Epithelial cell of prostate (primary cell): Measurements from ENCODE around the gene ABCA2.
A peak's percentile ranks its signal among the peaks of the same experiment; 100 is the strongest.
"Not testable (repeated sequence)": the region's sequence is repeated elsewhere in the genome, so short reads cannot be mapped to it uniquely, and the experiment has no call there.

Source experiments
- DNase-seq: peaks from one replicate; pipeline ENCODE4 v3.0.0-alpha.2; 2011; ENCODE audit warnings: low read depth, low spot score
- H3K27ac ChIP-seq: fragments of 450-650 bp; 2 replicates; pipeline ENCODE4 v1.5.1; 2017; ENCODE audit warnings: mild to moderate bottlenecking

Gene ABCA2

GRCh38 chr9:137046088-137046787, 18.2 kb upstream of the ABCA2 start, which contains the start of gene NPDC1:
TSS of gene NPDC1 (minus strand) at chr9:137046177. CDS start at chr9:137045989, 188 bp downstream.
- H3K27ac ChIP-seq, result peak within 1 kb of the TSS; percentile 41
- no peak for DNase-seq

DNA sequence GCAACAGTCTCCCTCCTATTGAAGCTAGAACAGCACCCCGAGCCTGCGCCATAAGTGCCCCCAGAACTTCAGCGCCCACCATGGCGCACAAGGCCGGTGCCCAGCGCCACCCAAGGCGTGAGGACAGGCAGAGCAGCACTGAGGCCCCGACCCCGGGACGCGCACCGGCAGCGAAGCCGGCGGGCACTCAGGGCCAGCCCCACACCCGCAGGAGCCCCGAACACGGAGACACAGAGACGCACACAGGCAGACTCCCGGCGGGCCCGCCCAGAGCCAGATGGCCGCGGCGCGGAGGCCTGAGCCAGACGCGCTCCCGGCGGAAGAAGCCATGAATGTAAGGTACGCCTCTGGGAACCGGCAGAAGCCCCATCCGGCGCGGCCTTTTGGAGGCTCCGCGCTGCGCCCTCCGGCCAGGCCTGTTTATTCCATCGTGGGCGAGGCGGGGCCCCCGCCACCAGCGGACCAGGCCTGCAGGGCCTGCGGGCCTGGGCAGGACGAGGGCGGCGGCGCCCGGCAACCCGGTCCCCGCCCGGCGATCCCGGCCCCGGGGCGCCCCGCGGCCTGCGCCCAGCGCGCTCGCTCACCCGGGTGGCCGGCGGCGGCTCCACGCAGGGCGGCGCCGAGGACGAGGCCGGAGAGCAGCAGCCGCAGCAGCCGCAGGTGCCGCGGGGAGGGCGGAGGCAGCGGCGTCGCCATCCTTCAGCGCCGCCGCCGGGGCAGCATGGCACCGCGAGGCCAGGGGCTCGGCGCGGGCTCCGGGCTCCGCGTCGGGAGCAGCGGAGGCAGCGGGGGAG, 17.5 kb upstream of the ABCA2 start:
- peak overlapping the region; percentile 41 for H3K27ac ChIP-seq
- DNase-seq, result no peak

- no peak for DNase-seq
- H3K27ac ChIP-seq, result no peak overlapping the region
These were observed 16.6 kb upstream of the ABCA2 start for GRCh38 chr9:137044502-137045177.

DNA sequence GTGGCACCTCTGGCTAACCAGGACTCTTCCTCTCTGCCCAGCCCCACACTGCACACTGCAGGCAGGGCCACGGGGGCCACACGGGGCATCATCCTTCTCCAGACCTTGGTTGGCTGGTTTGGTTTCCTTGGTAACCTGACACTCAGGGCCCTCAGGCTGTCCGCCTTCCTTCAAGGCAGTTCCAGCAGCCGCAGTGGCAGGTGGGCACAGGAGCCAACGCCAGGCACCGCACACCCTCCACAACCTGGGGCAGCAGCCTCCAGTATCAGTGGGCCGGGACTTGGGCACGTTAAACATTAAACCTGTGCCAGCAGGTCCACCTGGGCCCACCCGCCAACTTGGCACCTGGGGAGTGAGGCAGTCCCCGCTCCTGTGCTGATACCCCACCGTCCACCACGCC, 16.0 kb upstream of the ABCA2 start:
- DNase-seq, result no peak
- H3K27ac ChIP-seq, result no peak overlapping the region

DNA sequence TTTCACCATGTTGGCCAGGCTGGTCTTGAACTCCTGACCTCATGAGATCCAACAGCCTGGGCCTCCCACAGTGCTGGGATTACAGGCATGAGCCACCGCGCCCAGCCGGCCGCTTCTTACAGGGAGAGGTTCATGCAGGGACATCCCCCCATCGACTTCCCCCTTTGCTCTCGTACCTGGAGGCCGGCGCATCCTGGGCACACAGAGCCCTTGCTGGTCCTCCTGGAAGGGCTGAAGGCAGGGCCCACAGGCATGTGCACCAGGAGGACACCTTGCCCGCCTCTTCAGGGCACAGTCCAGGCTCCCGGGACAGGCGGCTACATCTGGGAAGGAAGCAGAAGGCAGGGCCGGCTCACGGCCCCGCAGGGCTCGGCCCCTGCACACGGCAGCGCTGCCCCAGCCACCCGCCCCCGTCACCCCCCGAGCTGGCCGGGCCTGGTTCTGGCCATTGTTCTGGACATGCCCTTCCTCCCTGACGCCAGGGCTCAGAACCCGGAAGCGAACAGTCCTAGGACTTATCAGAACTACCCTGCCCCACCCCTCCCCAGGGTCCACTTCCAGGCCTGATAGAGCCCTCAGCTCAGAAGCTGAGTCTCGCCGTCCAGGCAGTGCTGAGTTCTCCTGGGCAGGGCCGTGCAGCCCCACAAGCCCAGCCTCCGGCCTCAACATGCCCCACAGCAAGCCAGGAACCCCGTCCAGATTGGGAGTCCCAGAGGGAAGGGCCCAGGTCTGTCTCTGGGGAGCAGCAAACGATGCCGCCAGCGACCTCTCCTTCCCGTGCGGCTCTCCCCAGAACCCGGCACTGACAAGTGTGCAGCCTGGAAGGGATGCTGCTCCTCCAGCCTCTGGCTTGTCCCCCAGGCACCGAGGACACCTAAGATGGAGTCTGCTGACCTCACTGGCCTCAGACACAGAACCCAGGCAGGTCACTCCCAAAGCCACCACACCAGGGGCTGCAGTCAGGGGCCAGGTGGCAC, 15.0 kb upstream of the ABCA2 start:
- H3K27ac ChIP-seq, result no peak overlapping the region
- DNase-seq, result no peak

GRCh38 chr9:137041124-137041523, 13.1 kb upstream of the ABCA2 start:
- H3K27ac ChIP-seq, result no peak overlapping the region
- no peak for DNase-seq

DNA sequence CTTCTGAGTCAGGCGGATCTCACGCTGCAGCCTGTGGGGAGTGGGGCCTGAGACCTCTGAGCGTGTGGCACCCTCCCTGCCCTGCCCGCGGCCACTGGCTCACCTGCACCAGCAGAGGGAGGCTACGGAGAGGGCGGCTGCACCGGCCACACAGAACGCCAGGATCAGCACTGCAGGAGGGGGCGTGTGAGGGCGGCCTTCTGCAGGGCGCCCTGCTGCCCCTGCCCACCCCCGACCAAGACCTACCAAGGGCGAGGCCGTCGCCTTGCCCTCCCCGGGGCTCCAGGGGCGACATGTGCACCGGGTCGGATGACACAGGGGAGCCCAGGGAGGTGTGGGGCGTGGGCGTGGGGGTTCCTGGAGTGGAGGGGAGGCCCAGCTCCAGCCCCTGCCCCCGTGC, 12.5 kb upstream of the ABCA2 start:
- no peak for DNase-seq
- H3K27ac ChIP-seq, result no peak overlapping the region

DNA sequence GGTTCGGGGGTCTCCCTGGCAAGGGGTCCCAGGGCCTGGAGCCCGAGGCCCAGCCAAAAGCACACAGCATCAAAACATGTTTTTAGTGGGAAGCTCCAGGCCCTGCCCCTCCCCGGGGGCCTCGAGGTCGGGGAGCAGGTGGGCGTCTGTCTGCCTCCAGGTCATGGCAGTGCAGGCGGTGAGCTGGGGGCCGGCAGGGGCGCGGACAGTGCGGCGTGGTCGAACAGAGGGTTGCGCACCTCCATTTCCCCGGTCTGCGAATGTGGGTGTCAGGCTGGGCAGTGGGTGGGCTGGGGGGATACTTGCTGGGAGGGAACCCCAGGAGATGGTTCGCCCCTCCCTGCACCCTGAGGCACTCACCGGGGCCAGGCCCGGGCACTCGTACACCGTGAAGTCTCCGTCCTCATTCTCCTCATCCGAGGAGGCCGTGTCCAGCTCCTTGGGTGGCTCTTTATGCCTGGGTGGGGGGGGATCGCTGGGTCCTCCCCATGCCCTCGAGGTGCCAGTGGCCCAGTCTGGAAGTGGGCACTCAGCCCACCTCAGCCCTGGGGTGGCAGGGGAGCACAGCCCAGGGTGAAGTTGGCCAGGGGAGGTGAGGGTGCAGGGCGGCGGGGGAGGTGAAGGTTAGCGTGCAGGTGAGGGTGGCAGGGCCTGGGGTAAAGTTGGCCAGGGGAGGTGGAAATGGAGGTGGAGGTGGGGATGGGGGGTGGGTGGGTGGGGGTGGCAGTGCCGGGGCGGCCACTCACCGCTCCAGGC, 11.8 kb upstream of the ABCA2 start:
- DNase-seq, result no peak
- H3K27ac ChIP-seq, result no peak overlapping the region

- DNase-seq, result no peak
- no peak overlapping the region for H3K27ac ChIP-seq
These were observed 10.9 kb upstream of the ABCA2 start for GRCh38 chr9:137038916-137039315.

DNA sequence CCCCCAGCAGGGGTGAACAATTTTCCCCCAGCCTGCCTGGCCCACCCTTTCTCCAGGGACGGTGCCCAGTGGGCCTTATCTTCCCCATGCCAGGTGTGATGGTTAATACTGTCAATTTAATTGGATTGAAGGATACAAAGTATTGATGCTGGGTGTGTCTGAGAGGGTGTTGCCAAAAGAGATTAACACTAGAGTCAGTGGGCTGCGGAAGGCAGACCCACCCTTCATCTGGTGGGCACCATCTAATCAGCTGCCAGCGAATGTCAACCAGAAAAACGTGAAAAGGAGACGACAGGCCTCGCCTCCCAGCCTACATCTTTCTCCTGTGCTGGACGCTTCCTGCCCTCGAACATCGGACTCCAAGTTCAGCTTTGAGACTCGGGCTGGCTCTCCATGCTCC, 9.4 kb upstream of the ABCA2 start:
- no peak for DNase-seq
- H3K27ac ChIP-seq, result no peak overlapping the region

DNA sequence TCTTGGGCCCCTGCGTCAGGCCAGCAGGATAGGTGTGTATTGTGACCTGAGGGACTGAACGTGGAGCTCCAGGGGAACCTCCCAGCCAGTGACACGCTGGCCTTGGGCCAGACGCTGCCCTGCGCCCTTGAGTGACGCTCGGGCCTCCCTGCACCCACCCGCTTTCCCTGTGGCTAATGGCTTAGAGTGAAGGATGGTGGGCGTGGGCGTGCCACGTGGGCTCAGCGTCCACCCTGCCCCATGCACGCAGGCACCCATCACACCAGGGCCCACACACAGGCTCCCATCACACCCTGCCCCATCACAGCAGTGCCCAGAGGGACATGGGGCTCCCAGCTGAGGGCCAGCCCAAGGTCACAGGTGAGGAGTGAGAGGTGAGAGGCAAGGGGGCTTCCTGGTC, 9.0 kb upstream of the ABCA2 start:
- no peak overlapping the region for H3K27ac ChIP-seq
- DNase-seq, result no peak

- no peak overlapping the region for H3K27ac ChIP-seq
- no peak for DNase-seq
These were observed 7.9 kb upstream of the ABCA2 start for GRCh38 chr9:137035937-137036336.

GRCh38 chr9:137035507-137035834, 7.4 kb upstream of the ABCA2 start:
- no peak overlapping the region for H3K27ac ChIP-seq
- no peak for DNase-seq

- H3K27ac ChIP-seq, result no peak overlapping the region
- DNase-seq, result peak; percentile 40
These were observed 6.9 kb upstream of the ABCA2 start for GRCh38 chr9:137034709-137035506.

- DNase-seq, result no peak
- H3K27ac ChIP-seq, result no peak overlapping the region
These were observed 6.1 kb upstream of the ABCA2 start for GRCh38 chr9:137034039-137034708.

GRCh38 chr9:137033481-137033880, 5.4 kb upstream of the ABCA2 start:
- not testable (repeated sequence) for DNase-seq, H3K27ac ChIP-seq

GRCh38 chr9:137032858-137033257, 4.8 kb upstream of the ABCA2 start:
- no peak for DNase-seq

More at GRCh38 chr9:137032858-137033257, 4.8 kb upstream of the ABCA2 start:
- no peak overlapping the region for H3K27ac ChIP-seq
